Bronchial epithelial cell (primary cell): ENCODE measurements around the gene DHX35. TPM values are rescaled to one million over a fixed set of nuclear protein-coding genes. Genes with fewer than 3 reads are reported as not detected.

Source experiments
- DNase-seq: peaks from one replicate; pipeline ENCODE4 v3.0.0-alpha.2; 2010; ENCODE audit warnings: low read depth
- FAIRE-seq: peaks from 2 replicates; lab custom pipeline; 2011; peaks lifted over from hg19 to GRCh38; lab: Jason Lieb, UNC
- H3K27me3 ChIP-seq: 2 replicates; pipeline ENCODE4 v1.5.1; 2011; ENCODE audit warnings: low read length; ENCODE audit not compliant: control insufficient read depth, insufficient read depth
- H3K36me3 ChIP-seq: 2 replicates; pipeline ENCODE4 v1.5.1; 2011; ENCODE audit warnings: low read length; ENCODE audit not compliant: control insufficient read depth, insufficient read depth
- H3K4me3 ChIP-seq: 2 replicates; pipeline ENCODE4 v1.5.1; 2011; ENCODE audit warnings: mild to moderate bottlenecking, low read depth, low read length, control low read depth
- CTCF ChIP-seq: IDR thresholded peaks from 2 replicates; pipeline ENCODE4 v1.5.1; 2011; ENCODE audit warnings: mild to moderate bottlenecking, moderate library complexity, low read length, control low read depth, inconsistent platforms; ENCODE audit not compliant: insufficient read depth, severe bottlenecking
- total RNA-seq: library from RNA; depleted of rRNA; stranded (reverse); fragments of >200 nt; gene quantifications from 2 replicates; pipeline ENCODE4 v1.2.1, GENCODE V29; 2014

The DHX35 gene
- total RNA-seq, 1 donor from 2014 or later: 8.2 TPM

GRCh38 chr20:38962928-38963401 lies 821 bp downstream of the DHX35 start:
- H3K4me3 ChIP-seq: peak overlapping the region; percentile 82
- H3K36me3 ChIP-seq: no peaks in the 10 kb centered on the region
- FAIRE-seq: no peak
- DNase-seq: no peak
- H3K27me3 ChIP-seq: no peaks in the 10 kb centered on the region
- no peak for TF ChIP-seq CTCF

GRCh38 chr20:38963745-38964144 lies 1.6 kb downstream of the DHX35 start:
- DNase-seq: no peak
- FAIRE-seq: no peak
- H3K36me3 ChIP-seq: no peaks in the 10 kb centered on the region
- TF ChIP-seq CTCF: no peak
- H3K4me3 ChIP-seq: no peak overlapping the region
- no peaks in the 10 kb centered on the region for H3K27me3 ChIP-seq

- FAIRE-seq: no peak
- no peaks in the 10 kb centered on the region for H3K27me3 ChIP-seq
- no peak overlapping the region for H3K4me3 ChIP-seq
- no peak for TF ChIP-seq CTCF
- no peaks in the 10 kb centered on the region for H3K36me3 ChIP-seq
- no peak for DNase-seq
Measured at GRCh38 chr20:38965264-38965663, 3.1 kb downstream of the DHX35 start.

GRCh38 chr20:38968090-38968489 lies 5.9 kb downstream of the DHX35 start:
- no peak for TF ChIP-seq CTCF
- H3K36me3 ChIP-seq: no peaks in the 10 kb centered on the region
- H3K27me3 ChIP-seq: no peaks in the 10 kb centered on the region
- H3K4me3 ChIP-seq: no peak overlapping the region
- FAIRE-seq (no peak), DNase-seq (no peak)

GRCh38 chr20:38969708-38970107 lies 7.6 kb downstream of the DHX35 start:
- FAIRE-seq (no peak), DNase-seq (no peak)
- no peaks in the 10 kb centered on the region for H3K27me3 ChIP-seq
- TF ChIP-seq CTCF: no peak
- H3K36me3 ChIP-seq: no peaks in the 10 kb centered on the region
- no peak overlapping the region for H3K4me3 ChIP-seq

- FAIRE-seq (peak; percentile 32), DNase-seq (peak; percentile 81)
- Histone ChIP-seq H3K36me3 (no peaks in the 10 kb centered on the region), H3K4me3 (no peak overlapping the region), H3K27me3 (no peaks in the 10 kb centered on the region)
- no peak for TF ChIP-seq CTCF
Measured at GRCh38 chr20:38970302-38970701, 8.2 kb downstream of the DHX35 start.
